Measurements from ENCODE around the gene RHO. TPM values are rescaled to one million over a fixed set of nuclear protein-coding genes. Genes with fewer than 3 reads are reported as not detected.

Gene RHO
- total and polyA plus RNA-seq, 2 donors (not counting 3 experiments of a cell fraction or from before 2014, with no cell fraction given) = not detected

- Histone ChIP-seq H3K9me3 (replicated peaks; ENCODE audit: control insufficient read depth, insufficient read depth, low read length) (no peaks in the 10 kb centered on the region), H2AFZ (ENCODE audit: low read depth, low read length) (no peak overlapping the region), H3K4me1 (ENCODE audit: control insufficient read depth, extremely low read depth, insufficient read depth, low read length) (peaks cover 11% of the 10 kb centered on the region), H3K79me2 (ENCODE audit: control insufficient read depth, insufficient read depth, low read length) (no peaks in the 10 kb centered on the region), H3K36me3 (ENCODE audit: control insufficient read depth in 2 of 2, extremely low read depth in 1 of 2, insufficient read depth in 2 of 2, low read length in 2 of 2) (peaks cover 5 to 10% of the 10 kb centered on the region in 2 experiments), H3K4me3 (replicated peaks in 1 of 3; ENCODE audit: insufficient read depth in 1 of 3, low read depth in 1 of 3, low read length in 3 of 3) (no peak overlapping the region), H3K4me2 (ENCODE audit: insufficient read depth, low read length) (no peak overlapping the region), H3K9ac (replicated peaks; ENCODE audit: extremely low read depth, insufficient read depth, low read length) (no peak overlapping the region), H4K20me1 (replicated peaks; ENCODE audit: control insufficient read depth, extremely low read depth, insufficient read depth, low read length) (no peaks in the 10 kb centered on the region), H3K9me1 (replicated peaks; ENCODE audit: control insufficient read depth, extremely low read depth, insufficient read depth, low read length) (no peaks in the 10 kb centered on the region), H3K27me3 (ENCODE audit: control insufficient read depth in 2 of 2, insufficient read depth in 2 of 2, low read length in 2 of 2) (no peaks in the 10 kb centered on the region), H3K27ac (ENCODE audit: insufficient read depth, low read depth, low read length) (peak overlapping the region; percentile 69)
- ChIA-PET POLR2A (no interaction called here), CTCF (interaction anchor here (0.8 to 3.8 kb wide), 5 partner anchors 9 to 99 kb away, joined by 3 to 20 read pairs (median 3); no protein-coding TSS in a partner anchor)
- intact Hi-C loops (cut with micrococcal nuclease) = loop anchor here (1.0 kb wide), 1 partner anchor 99 kb away; no protein-coding TSS in a partner anchor
- no TSS peak for BruUV-seq (replicated peaks)
- dilution Hi-C loops (cut with MboI; ENCODE audit: extremely low pct_ligation_motif_present, low sequenced_read_pairs) = no loop called here
- DNase-seq (ENCODE audit: low read depth, low spot score) (no peak), FAIRE-seq (no peak)
- TF ChIP-seq MYC (IDR thresholded peaks at IDR 0.05; ENCODE audit: low read depth, low read length) (no peak), POLR2AphosphoS5 (IDR thresholded peaks at IDR 0.05; ENCODE audit: insufficient read depth, low read depth, low read length) (no peak), CTCF (IDR thresholded peaks at IDR 0.05; ENCODE audit: extremely low read depth in 1 of 2, insufficient read depth in 1 of 2, low read depth in 1 of 2, low read length in 2 of 2) (no peak), FOS (IDR thresholded peaks at IDR 0.05; ENCODE audit: borderline replicate concordance, insufficient read depth, low read length) (no peak), JUN (IDR thresholded peaks at IDR 0.05; ENCODE audit: borderline replicate concordance, insufficient read depth, insufficient read length, low read depth) (no peak), POLR2A (IDR thresholded peaks at IDR 0.05; ENCODE audit: low read depth, low read length) (no peak), MAX (IDR thresholded peaks at IDR 0.05; ENCODE audit: insufficient read depth, insufficient read length) (no peak), GATA2 (IDR thresholded peaks at IDR 0.05; ENCODE audit: insufficient read depth, insufficient read length, low read depth, low read length) (no peak), EZH2 (IDR thresholded peaks at IDR 0.05; ENCODE audit: borderline replicate concordance, low read depth, low read length, severe bottlenecking) (no peak)
These were observed 45.7 kb upstream of the RHO start for GRCh38 chr3:129482721-129483120.

Measured in endothelial cell of umbilical vein (primary cell).